ENCODE measurements around the gene PDZD4. TPM values are rescaled to one million over a fixed set of nuclear protein-coding genes. Genes with fewer than 3 reads are reported as not detected.

Gene PDZD4
- total and polyA plus RNA-seq, 2 donors from 2014 or later: 4.7 to 7.0 TPM

GRCh38 chrX:153867139-153867538 is 36.8 kb upstream of the PDZD4 start:
- Histone ChIP-seq H3K9ac (ENCODE audit: low read length in 3 of 3) (no peak overlapping the region), H3K27ac (ENCODE audit: low read depth in 2 of 2, low read length in 2 of 2) (no peak overlapping the region), H3K4me1 (ENCODE audit: control insufficient read depth in 2 of 3, insufficient read depth in 2 of 3, low read depth in 1 of 3, low read length in 3 of 3) (no peaks in the 10 kb centered on the region), H3K9me3 (ENCODE audit: control insufficient read depth in 2 of 3, insufficient read depth in 1 of 3, low read length in 3 of 3) (no peaks in the 10 kb centered on the region), H3K36me3 (ENCODE audit: control insufficient read depth in 2 of 3, insufficient read depth in 3 of 3, low read length in 3 of 3) (no peaks in the 10 kb centered on the region), H3K27me3 (ENCODE audit: control insufficient read depth, insufficient read depth, low read length) (no peaks in the 10 kb centered on the region), H3K4me3 (ENCODE audit: low read length in 3 of 3) (no peak overlapping the region)
- intact Hi-C loops (cut with DNase I): no loop called here
- DNase-seq (peak in 1 of 5 donors; percentile 57), FAIRE-seq (no peak)
- TF ChIP-seq CTCF (IDR thresholded peaks at IDR 0.05; ENCODE audit: borderline replicate concordance, extremely low read depth, insufficient read depth): no peak

DNA sequence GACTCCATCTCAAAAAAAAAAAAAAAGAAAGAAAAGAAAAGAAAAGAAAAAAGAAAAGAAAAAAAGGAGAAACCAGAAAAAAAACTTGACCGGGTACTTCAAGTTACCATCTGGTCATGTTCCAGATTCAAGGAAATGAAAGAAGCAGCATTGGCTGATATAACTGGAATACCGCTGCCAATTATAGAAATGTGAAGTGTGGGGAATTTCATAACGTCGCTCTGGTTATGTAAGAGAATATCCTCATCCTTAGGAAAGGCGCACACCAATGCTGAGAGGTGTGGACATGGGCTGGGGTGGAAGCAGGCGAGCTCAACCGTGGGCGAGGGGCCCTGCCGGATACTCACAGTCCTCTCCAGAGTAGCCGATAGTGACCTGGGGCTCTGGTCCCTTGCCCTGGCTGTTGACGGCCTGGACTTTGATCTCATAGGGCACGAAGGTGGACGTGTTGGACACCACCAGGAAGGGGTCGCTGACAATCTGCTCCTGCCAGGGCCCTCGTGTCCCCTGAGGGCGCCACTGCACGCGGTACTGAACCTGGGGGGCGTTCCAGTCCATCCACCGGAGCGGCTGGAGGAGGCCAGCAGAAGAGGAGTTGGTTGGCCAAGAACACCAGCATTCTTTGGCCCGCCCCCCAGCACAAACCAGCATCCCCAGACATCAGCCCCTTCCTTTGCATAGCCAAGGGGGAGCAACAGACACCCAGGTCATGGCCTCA is 36.1 kb upstream of the PDZD4 start:
- H3K9me3 ChIP-seq (ENCODE audit: control insufficient read depth in 2 of 3, insufficient read depth in 1 of 3, low read length in 3 of 3): no peaks in the 10 kb centered on the region
- H3K27ac ChIP-seq (ENCODE audit: low read depth in 2 of 2, low read length in 2 of 2): no peak overlapping the region
- DNase-seq (peak in 1 of 5 donors; percentile 48), FAIRE-seq (no peak)
- no peak overlapping the region for H3K4me3 ChIP-seq (ENCODE audit: low read length in 3 of 3)
- H3K4me1 ChIP-seq (ENCODE audit: control insufficient read depth in 2 of 3, insufficient read depth in 2 of 3, low read depth in 1 of 3, low read length in 3 of 3): no peaks in the 10 kb centered on the region
- intact Hi-C loops (cut with DNase I): no loop called here
- H3K9ac ChIP-seq (ENCODE audit: low read length in 3 of 3): no peak overlapping the region
- no peaks in the 10 kb centered on the region for H3K27me3 ChIP-seq (ENCODE audit: control insufficient read depth, insufficient read depth, low read length)
- H3K36me3 ChIP-seq (ENCODE audit: control insufficient read depth in 2 of 3, insufficient read depth in 3 of 3, low read length in 3 of 3): no peaks in the 10 kb centered on the region
- no peak for TF ChIP-seq CTCF (IDR thresholded peaks at IDR 0.05; ENCODE audit: borderline replicate concordance, extremely low read depth, insufficient read depth)

DNA sequence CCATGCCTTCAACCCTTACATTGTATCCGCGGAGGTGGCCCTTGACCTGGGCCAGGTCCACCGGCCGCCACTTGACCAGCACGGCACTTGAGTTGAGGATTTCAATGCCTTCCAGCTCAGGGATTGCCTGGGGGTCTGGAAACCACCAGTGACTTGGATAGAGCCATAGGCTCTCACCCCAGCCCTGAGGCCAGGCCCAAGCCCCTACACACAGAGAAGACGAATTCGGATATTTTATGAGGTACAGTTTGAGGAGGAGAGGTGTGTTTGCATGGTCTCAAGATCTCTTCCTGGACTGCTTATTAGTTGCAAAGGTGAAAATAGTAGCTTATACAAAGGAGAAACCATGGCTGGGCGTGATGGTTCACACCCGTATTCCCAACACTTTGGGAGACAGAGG is 35.3 kb upstream of the PDZD4 start:
- Histone ChIP-seq H3K4me1 (ENCODE audit: control insufficient read depth in 2 of 3, insufficient read depth in 2 of 3, low read depth in 1 of 3, low read length in 3 of 3) (no peaks in the 10 kb centered on the region), H3K36me3 (ENCODE audit: control insufficient read depth in 2 of 3, insufficient read depth in 3 of 3, low read length in 3 of 3) (no peaks in the 10 kb centered on the region), H3K27me3 (ENCODE audit: control insufficient read depth, insufficient read depth, low read length) (no peaks in the 10 kb centered on the region), H3K27ac (ENCODE audit: low read depth in 2 of 2, low read length in 2 of 2) (no peak overlapping the region), H3K9ac (ENCODE audit: low read length in 3 of 3) (no peak overlapping the region), H3K4me3 (ENCODE audit: low read length in 3 of 3) (no peak overlapping the region), H3K9me3 (ENCODE audit: control insufficient read depth in 2 of 3, insufficient read depth in 1 of 3, low read length in 3 of 3) (no peaks in the 10 kb centered on the region)
- intact Hi-C loops (cut with DNase I): no loop called here
- FAIRE-seq (no peak), DNase-seq (no peak)
- TF ChIP-seq CTCF (IDR thresholded peaks at IDR 0.05; ENCODE audit: borderline replicate concordance, extremely low read depth, insufficient read depth): no peak

GRCh38 chrX:153865321-153865580 is 34.9 kb upstream of the PDZD4 start:
- Histone ChIP-seq H3K9me3 (ENCODE audit: control insufficient read depth in 2 of 3, insufficient read depth in 1 of 3, low read length in 3 of 3) (no peaks in the 10 kb centered on the region), H3K9ac (ENCODE audit: low read length in 3 of 3) (no peak overlapping the region), H3K36me3 (ENCODE audit: control insufficient read depth in 2 of 3, insufficient read depth in 3 of 3, low read length in 3 of 3) (no peaks in the 10 kb centered on the region), H3K4me1 (ENCODE audit: control insufficient read depth in 2 of 3, insufficient read depth in 2 of 3, low read depth in 1 of 3, low read length in 3 of 3) (no peaks in the 10 kb centered on the region), H3K27me3 (ENCODE audit: control insufficient read depth, insufficient read depth, low read length) (no peaks in the 10 kb centered on the region), H3K27ac (ENCODE audit: low read depth in 2 of 2, low read length in 2 of 2) (no peak overlapping the region), H3K4me3 (ENCODE audit: low read length in 3 of 3) (no peak overlapping the region)
- DNase-seq (no peak), FAIRE-seq (no peak)
- TF ChIP-seq CTCF (IDR thresholded peaks at IDR 0.05; ENCODE audit: borderline replicate concordance, extremely low read depth, insufficient read depth): no peak
- intact Hi-C loops (cut with DNase I): no loop called here
